H1 (cell line): ENCODE data around the gene SSTR4. TPM values are rescaled to one million over a fixed set of nuclear protein-coding genes. Genes with fewer than 3 reads are reported as not detected.

Experiments
- EGR1 ChIP-seq: IDR thresholded peaks from 2 replicates; pipeline ENCODE4 v1.6.1; 2011; ENCODE audit warnings: low read depth, low read length, borderline replicate concordance
- JUND ChIP-seq: IDR thresholded peaks from 2 replicates; pipeline ENCODE4 v1.6.1; 2011; ENCODE audit warnings: mild to moderate bottlenecking, improper control_type of control experiment, low read length
- POLR2AphosphoS5 ChIP-seq: IDR thresholded peaks from 2 replicates; pipeline ENCODE4 v1.6.1; 2011; ENCODE audit warnings: low read depth, low read length
- polyA plus RNA-seq, 7 experiments: library from polyadenylated mRNA; depleted of rRNA in 3 of 7; stranded (reverse) in 5 of 7; unstranded in 2 of 7; fragments of >200 nt in 5 of 7; fragments of 200-250 nt in 2 of 7; gene quantifications; 1 replicate in 5 of 7; 2 replicates in 1 of 7; 4 replicates in 1 of 7; pipeline versions ENCODE4 v1.2.1 to v1.2.3, GENCODE V29; 2011 to 2013; ENCODE audit warnings: missing spikeins in 2 of 7, mixed read lengths in 2 of 7
- total RNA-seq: library from RNA; stranded (reverse); fragmentation: NEBNext Ultra II Directional; extraction: Animal tissue kit (Norgen Biotek cat#: 25700); gene quantifications from 2 replicates; pipeline ENCODE4 v1.2.1, GENCODE V29; 2021

SSTR4 gene
- total and polyA plus RNA-seq, 2 of the 8 experiments (the other 6 are each of a cell fraction or from before 2014, with no cell fraction given), result 0.05 TPM; not detected in 1

DNA sequence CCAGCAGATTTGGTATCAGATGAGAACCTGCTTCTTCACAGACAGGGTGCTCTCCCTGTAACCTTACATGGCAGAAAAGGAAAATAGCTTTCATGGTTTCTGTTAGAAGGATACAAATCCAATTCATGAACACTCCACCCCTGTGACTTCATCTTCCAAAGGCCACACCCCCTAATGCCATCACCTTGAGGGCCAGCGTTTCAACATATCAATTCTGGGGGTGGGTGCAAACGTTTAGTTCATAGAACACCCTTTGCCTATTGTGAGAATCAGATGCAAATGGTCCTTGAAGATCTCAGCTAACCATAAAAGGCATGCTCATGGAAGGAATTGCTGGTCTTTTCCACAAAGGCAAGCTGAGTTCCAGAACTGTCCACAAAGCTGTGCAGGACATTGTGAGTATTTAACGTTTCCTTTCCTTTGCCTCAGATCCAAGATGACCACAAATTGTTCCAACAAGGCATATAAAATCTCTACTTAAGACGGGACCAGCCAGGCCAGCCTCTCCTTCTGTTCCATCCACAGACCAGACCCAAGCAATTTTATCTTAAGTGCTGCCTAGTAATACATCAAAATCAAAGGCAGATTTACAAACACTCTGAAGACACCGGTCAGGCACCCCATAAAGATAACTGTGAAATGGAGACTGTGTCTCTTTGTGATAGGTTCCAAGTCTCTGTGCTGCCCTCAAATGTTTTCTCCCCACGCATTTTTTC lies 34.7 kb upstream of the SSTR4 start (continued):
- TF ChIP-seq JUND, result no peak
- no peak for TF ChIP-seq EGR1
- no peak for TF ChIP-seq POLR2AphosphoS5
